Bronchial epithelial cell (primary cell): ENCODE results near the gene ACYP1. TPM values are rescaled to one million over a fixed set of nuclear protein-coding genes. Genes with fewer than 3 reads are reported as not detected.

Experiments
- DNase-seq: peaks from one replicate; pipeline ENCODE4 v3.0.0-alpha.2; 2010; ENCODE audit warnings: low read depth
- FAIRE-seq: peaks from 2 replicates; lab custom pipeline; 2011; peaks lifted over from hg19 to GRCh38; lab: Jason Lieb, UNC
- H3K27me3 ChIP-seq: 2 replicates; pipeline ENCODE4 v1.5.1; 2011; ENCODE audit warnings: low read length; ENCODE audit not compliant: control insufficient read depth, insufficient read depth
- H3K36me3 ChIP-seq: 2 replicates; pipeline ENCODE4 v1.5.1; 2011; ENCODE audit warnings: low read length; ENCODE audit not compliant: control insufficient read depth, insufficient read depth
- H3K4me3 ChIP-seq: 2 replicates; pipeline ENCODE4 v1.5.1; 2011; ENCODE audit warnings: mild to moderate bottlenecking, low read depth, low read length, control low read depth
- CTCF ChIP-seq: IDR thresholded peaks from 2 replicates; pipeline ENCODE4 v1.5.1; 2011; ENCODE audit warnings: mild to moderate bottlenecking, moderate library complexity, low read length, control low read depth, inconsistent platforms; ENCODE audit not compliant: insufficient read depth, severe bottlenecking
- total RNA-seq: library from RNA; depleted of rRNA; stranded (reverse); fragments of >200 nt; gene quantifications from 2 replicates; pipeline ENCODE4 v1.2.1, GENCODE V29; 2014

Gene ACYP1
- total RNA-seq, 1 donor from 2014 or later = 4.5 TPM

GRCh38 chr14:75079521-75079920 lies 15.7 kb upstream of the ACYP1 start:
- FAIRE-seq (no peak), DNase-seq (no peak)
- no peak overlapping the region for H3K4me3 ChIP-seq
- no peak for TF ChIP-seq CTCF
- H3K36me3 ChIP-seq = peaks cover 3% of the 10 kb centered on the region
- no peaks in the 10 kb centered on the region for H3K27me3 ChIP-seq

GRCh38 chr14:75077794-75078193 lies 14.0 kb upstream of the ACYP1 start:
- TF ChIP-seq CTCF = no peak
- Histone ChIP-seq H3K36me3 (no peaks in the 10 kb centered on the region), H3K4me3 (no peak overlapping the region), H3K27me3 (no peaks in the 10 kb centered on the region)
- no peak for FAIRE-seq
- DNase-seq = no peak

- no peak for TF ChIP-seq CTCF
- H3K36me3 ChIP-seq = no peaks in the 10 kb centered on the region
- no peak overlapping the region for H3K4me3 ChIP-seq
- DNase-seq (no peak), FAIRE-seq (no peak)
- H3K27me3 ChIP-seq = no peaks in the 10 kb centered on the region
Measured at GRCh38 chr14:75070383-75070782, 6.6 kb upstream of the ACYP1 start.

- DNase-seq (no peak), FAIRE-seq (no peak)
- Histone ChIP-seq H3K4me3 (peak overlapping the region; percentile 53), H3K36me3 (no peaks in the 10 kb centered on the region), H3K27me3 (no peaks in the 10 kb centered on the region)
- TF ChIP-seq CTCF = no peak
Measured at GRCh38 chr14:75069811-75070145, 6.0 kb upstream of the ACYP1 start.

- Histone ChIP-seq H3K27me3 (no peaks in the 10 kb centered on the region), H3K4me3 (peak within 1 kb of the TSS; percentile 53), H3K36me3 (no peaks in the 10 kb centered on the region)
- TF ChIP-seq CTCF = no peak
- FAIRE-seq = no peak
- DNase-seq = peak; percentile 78
Measured at GRCh38 chr14:75069121-75069810, 5.4 kb upstream of the ACYP1 start, which contains the start of gene ZC2HC1C. ZC2HC1C (plus strand) TSS chr14:75069641; CDS start chr14:75070574, 933 bp downstream.
